ENCODE data around the gene NCF1. TPM values are rescaled to one million over a fixed set of nuclear protein-coding genes. Genes with fewer than 3 reads are reported as not detected.
"Not testable (repeated sequence)": the region's sequence is repeated elsewhere in the genome, so short reads cannot be mapped to it uniquely, and the experiment has no call there.

The NCF1 gene
- total and polyA plus RNA-seq, 2 of the 8 experiments (the other 6 are each of a cell fraction or from before 2014, with no cell fraction given) = 0.47 to 0.73 TPM

DNA sequence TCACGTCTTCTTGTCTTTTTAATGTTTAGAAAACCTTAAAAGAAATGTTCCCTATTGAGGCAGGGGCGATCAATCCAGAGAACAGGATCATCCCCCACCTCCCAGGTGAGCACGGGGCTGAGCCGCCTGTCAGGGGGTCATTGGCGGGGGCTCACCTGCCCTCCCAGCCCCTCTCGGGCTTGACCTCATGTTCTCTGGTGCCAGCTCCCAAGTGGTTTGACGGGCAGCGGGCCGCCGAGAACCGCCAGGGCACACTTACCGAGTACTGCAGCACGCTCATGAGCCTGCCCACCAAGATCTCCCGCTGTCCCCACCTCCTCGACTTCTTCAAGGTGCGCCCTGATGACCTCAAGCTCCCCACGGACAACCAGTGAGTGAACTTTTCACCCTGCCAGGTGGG, 5.2 kb downstream of the NCF1 start:
- H2BK12ac ChIP-seq (ENCODE audit: low read depth, low read length); H3K14ac ChIP-seq (ENCODE audit: insufficient read length); H2BK15ac ChIP-seq (ENCODE audit: low read length); H4K91ac ChIP-seq (replicated peaks; ENCODE audit: insufficient read length, low read length); POLR2A ChIA-PET (ENCODE audit: partially characterized antibody); H3K79me2 ChIP-seq (ENCODE audit: control insufficient read depth in 1 of 2, insufficient read depth in 2 of 2, low read length in 2 of 2); H3K4me1 ChIP-seq (replicated peaks in 1 of 4; ENCODE audit: control insufficient read depth in 3 of 4, insufficient read depth in 4 of 4, low read length in 3 of 4); FAIRE-seq; H2BK5ac ChIP-seq (ENCODE audit: low read depth, low read length); H3K9ac ChIP-seq (replicated peaks in 1 of 4; ENCODE audit: extremely low read depth in 1 of 4, low read depth in 3 of 4, low read length in 3 of 4); H3K4ac ChIP-seq (replicated peaks; ENCODE audit: insufficient read length, low read depth, low read length); H3K4me3 ChIP-seq (ENCODE audit: extremely low read depth in 1 of 4, insufficient read depth in 2 of 4, low read depth in 3 of 4, low read length in 4 of 4); H3K36me3 ChIP-seq (ENCODE audit: control insufficient read depth in 2 of 4, insufficient read depth in 4 of 4, low read length in 3 of 4); H4K5ac ChIP-seq (ENCODE audit: insufficient read length, low read depth, low read length); H3K23me2 ChIP-seq (ENCODE audit: low read depth, low read length); H3K4me2 ChIP-seq (ENCODE audit: insufficient read depth in 1 of 2, low read depth in 2 of 2, low read length in 2 of 2); H3K27me3 ChIP-seq (replicated peaks in 1 of 4; ENCODE audit: control insufficient read depth in 3 of 4, extremely low read depth in 1 of 4, insufficient read depth in 3 of 4, low read length in 3 of 4); H2AFZ ChIP-seq (ENCODE audit: low read length); CTCF ChIA-PET (ENCODE audit: partially characterized antibody); DNase-seq (ENCODE audit: low read depth in 1 of 2, low spot score in 2 of 2); H3K56ac ChIP-seq (replicated peaks; ENCODE audit: insufficient read length, low read depth, low read length); H3K9me3 ChIP-seq (ENCODE audit: insufficient read depth in 2 of 2, low read depth in 1 of 2, low read length in 1 of 2); H3K23ac ChIP-seq (ENCODE audit: insufficient read length); H2AK5ac ChIP-seq (ENCODE audit: low read depth, low read length); H4K20me1 ChIP-seq (replicated peaks in 1 of 2; ENCODE audit: control insufficient read depth in 1 of 2, insufficient read depth in 2 of 2, low read length in 2 of 2); H2BK120ac ChIP-seq (replicated peaks; ENCODE audit: low read depth, low read length); H4K8ac ChIP-seq (ENCODE audit: extremely low read depth, insufficient read depth, low read length); H3K27ac ChIP-seq (ENCODE audit: low read depth, low read length); H2BK20ac ChIP-seq (ENCODE audit: low read length); H3K79me1 ChIP-seq (ENCODE audit: low read depth, low read length); H3K18ac ChIP-seq (ENCODE audit: extremely low read depth, low read length): not testable (repeated sequence)
- WGBS, 2 experiments (ENCODE audit: extremely low coverage in 1 of 2, insufficient coverage in 1 of 2, insufficient read length in 1 of 2, insufficient replicate concordance in 2 of 2, low coverage in 1 of 2, low lambda C conversion rate in 2 of 2, missing lambda C conversion rate in 1 of 2) = 90% methylated on average over 8 of the region's 17 CpGs; no CpG with 5 or more reads in 1 of the 2 experiments

DNA sequence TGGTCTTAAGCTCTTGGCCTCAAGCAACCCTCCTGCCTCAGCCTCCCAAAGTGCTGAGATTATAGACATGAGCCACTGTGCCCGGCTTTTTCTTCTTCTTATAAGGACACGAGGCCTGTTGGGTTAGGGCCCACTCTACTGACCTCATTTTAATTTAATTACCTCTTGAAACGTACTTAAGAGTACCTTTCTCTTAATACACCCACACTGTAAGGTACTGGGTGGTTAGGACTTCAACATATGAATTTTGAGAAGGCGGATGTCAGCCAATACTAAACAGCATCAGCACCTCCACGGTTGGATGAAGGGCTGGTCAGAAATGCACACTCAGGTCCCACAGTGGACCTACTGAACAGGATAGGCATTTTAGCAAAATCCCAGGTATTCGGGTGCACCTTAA, 7.9 kb downstream of the NCF1 start:
- 90% methylated on average over 3 of the region's 6 CpGs; no CpG with 5 or more reads in 1 of the 2 experiments for WGBS, 2 experiments (ENCODE audit: extremely low coverage in 1 of 2, insufficient coverage in 1 of 2, insufficient read length in 1 of 2, insufficient replicate concordance in 2 of 2, low coverage in 1 of 2, low lambda C conversion rate in 2 of 2, missing lambda C conversion rate in 1 of 2)
- POLR2A ChIA-PET (ENCODE audit: partially characterized antibody) = not testable (repeated sequence)

More for the DNA sequence above, 7.9 kb downstream of the NCF1 start:
- H3K4ac ChIP-seq (replicated peaks; ENCODE audit: insufficient read length, low read depth, low read length); H2BK5ac ChIP-seq (ENCODE audit: low read depth, low read length); CTCF ChIA-PET (ENCODE audit: partially characterized antibody); H3K27me3 ChIP-seq (replicated peaks in 1 of 4; ENCODE audit: control insufficient read depth in 3 of 4, extremely low read depth in 1 of 4, insufficient read depth in 3 of 4, low read length in 3 of 4); H4K8ac ChIP-seq (ENCODE audit: extremely low read depth, insufficient read depth, low read length); H4K5ac ChIP-seq (ENCODE audit: insufficient read length, low read depth, low read length); H2BK120ac ChIP-seq (replicated peaks; ENCODE audit: low read depth, low read length); H3K9ac ChIP-seq (replicated peaks in 1 of 4; ENCODE audit: extremely low read depth in 1 of 4, low read depth in 3 of 4, low read length in 3 of 4); H2AFZ ChIP-seq (ENCODE audit: low read length); H3K18ac ChIP-seq (ENCODE audit: extremely low read depth, low read length); H2AK5ac ChIP-seq (ENCODE audit: low read depth, low read length); H3K23ac ChIP-seq (ENCODE audit: insufficient read length); H3K9me3 ChIP-seq (ENCODE audit: insufficient read depth in 2 of 2, low read depth in 1 of 2, low read length in 1 of 2); FAIRE-seq; H4K20me1 ChIP-seq (replicated peaks in 1 of 2; ENCODE audit: control insufficient read depth in 1 of 2, insufficient read depth in 2 of 2, low read length in 2 of 2); H3K27ac ChIP-seq (ENCODE audit: low read depth, low read length); H3K56ac ChIP-seq (replicated peaks; ENCODE audit: insufficient read length, low read depth, low read length); H3K4me1 ChIP-seq (replicated peaks in 1 of 4; ENCODE audit: control insufficient read depth in 3 of 4, insufficient read depth in 4 of 4, low read length in 3 of 4); H3K4me2 ChIP-seq (ENCODE audit: insufficient read depth in 1 of 2, low read depth in 2 of 2, low read length in 2 of 2); H3K79me2 ChIP-seq (ENCODE audit: control insufficient read depth in 1 of 2, insufficient read depth in 2 of 2, low read length in 2 of 2); H3K14ac ChIP-seq (ENCODE audit: insufficient read length); H3K36me3 ChIP-seq (ENCODE audit: control insufficient read depth in 2 of 4, insufficient read depth in 4 of 4, low read length in 3 of 4); H4K91ac ChIP-seq (replicated peaks; ENCODE audit: insufficient read length, low read length); H2BK12ac ChIP-seq (ENCODE audit: low read depth, low read length); H3K4me3 ChIP-seq (ENCODE audit: extremely low read depth in 1 of 4, insufficient read depth in 2 of 4, low read depth in 3 of 4, low read length in 4 of 4); H2BK15ac ChIP-seq (ENCODE audit: low read length); H3K79me1 ChIP-seq (ENCODE audit: low read depth, low read length); DNase-seq (ENCODE audit: low read depth in 1 of 2, low spot score in 2 of 2); H2BK20ac ChIP-seq (ENCODE audit: low read length); H3K23me2 ChIP-seq (ENCODE audit: low read depth, low read length): not testable (repeated sequence)
